Chondrocyte (in vitro differentiated cells): ENCODE measurements around the gene SYTL3. TPM values are rescaled to one million over a fixed set of nuclear protein-coding genes. Genes with fewer than 3 reads are reported as not detected.

Source experiments
- DNase-seq: peaks from one replicate; pipeline ENCODE4 v3.0.0; 2021; ENCODE audit warnings: mixed read lengths, low spot score
- H3K27ac Mint-ChIP-seq: one replicate; pipeline ENCODE4 v1.8.0; 2021; ENCODE audit warnings: mild to moderate bottlenecking, moderate library complexity, mixed read lengths; ENCODE audit not compliant: unreplicated experiment
- H3K27me3 Mint-ChIP-seq: 2 replicates; pipeline ENCODE4 v1.8.0; 2021; ENCODE audit warnings: low read depth, mixed read lengths
- H3K36me3 Mint-ChIP-seq: 2 replicates; pipeline ENCODE4 v1.8.0; 2021; ENCODE audit warnings: low read depth, mixed read lengths
- H3K4me1 Mint-ChIP-seq: 2 replicates; pipeline ENCODE4 v1.8.0; 2021; ENCODE audit warnings: low read depth, mild to moderate bottlenecking, mixed read lengths
- H3K4me3 Mint-ChIP-seq: one replicate; pipeline ENCODE4 v1.8.0; 2021; ENCODE audit warnings: mild to moderate bottlenecking, moderate library complexity, mixed read lengths; ENCODE audit not compliant: unreplicated experiment
- H3K9me3 Mint-ChIP-seq: 2 replicates; pipeline ENCODE4 v1.8.0; 2021; ENCODE audit warnings: low read depth, mixed read lengths
- total RNA-seq: library from RNA; stranded (reverse); gene quantifications from 3 replicates; pipeline ENCODE4 v1.2.1, GENCODE V29; 2021
- TF ChIP-seq, protein P1 (sequence below): fragments of 200-600 bp; sonication (generic); IDR thresholded peaks from 2 replicates; pipeline ENCODE4 v1.5.0; 2021; ENCODE audit warnings: antibody characterized with exemption, mild to moderate bottlenecking, moderate library complexity

The SYTL3 gene
- total RNA-seq, 1 donor from 2014 or later: 1.4 TPM

DNA sequence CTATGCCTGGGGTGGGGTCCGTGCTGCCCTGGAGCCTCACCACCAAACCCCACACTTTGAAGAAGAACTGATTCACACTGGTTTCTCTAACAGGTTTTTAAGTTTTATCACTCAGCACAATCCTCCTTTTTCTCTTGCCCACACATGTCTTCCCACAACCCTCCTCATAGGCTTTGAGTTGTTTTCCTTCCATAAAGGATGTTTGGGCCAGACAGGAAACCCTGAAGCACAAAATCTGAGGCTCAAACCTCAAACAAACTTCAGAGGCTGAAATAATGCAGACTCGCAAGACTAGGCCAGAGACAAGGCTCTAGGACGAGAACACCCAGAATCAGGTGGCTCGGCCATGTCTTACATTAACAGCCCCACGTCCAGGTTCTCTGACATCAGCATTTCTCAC is 134.0 kb downstream of the SYTL3 start:
- Mint-ChIP-seq H3K36me3 (peaks cover 37% of the 10 kb centered on the region), H3K4me3 (no peak overlapping the region), H3K27ac (no peak overlapping the region), H3K9me3 (no peaks in the 10 kb centered on the region), H3K4me1 (peaks cover 8% of the 10 kb centered on the region), H3K27me3 (no peaks in the 10 kb centered on the region)
- DNase-seq: no peak
- TF ChIP-seq, protein P1, sequence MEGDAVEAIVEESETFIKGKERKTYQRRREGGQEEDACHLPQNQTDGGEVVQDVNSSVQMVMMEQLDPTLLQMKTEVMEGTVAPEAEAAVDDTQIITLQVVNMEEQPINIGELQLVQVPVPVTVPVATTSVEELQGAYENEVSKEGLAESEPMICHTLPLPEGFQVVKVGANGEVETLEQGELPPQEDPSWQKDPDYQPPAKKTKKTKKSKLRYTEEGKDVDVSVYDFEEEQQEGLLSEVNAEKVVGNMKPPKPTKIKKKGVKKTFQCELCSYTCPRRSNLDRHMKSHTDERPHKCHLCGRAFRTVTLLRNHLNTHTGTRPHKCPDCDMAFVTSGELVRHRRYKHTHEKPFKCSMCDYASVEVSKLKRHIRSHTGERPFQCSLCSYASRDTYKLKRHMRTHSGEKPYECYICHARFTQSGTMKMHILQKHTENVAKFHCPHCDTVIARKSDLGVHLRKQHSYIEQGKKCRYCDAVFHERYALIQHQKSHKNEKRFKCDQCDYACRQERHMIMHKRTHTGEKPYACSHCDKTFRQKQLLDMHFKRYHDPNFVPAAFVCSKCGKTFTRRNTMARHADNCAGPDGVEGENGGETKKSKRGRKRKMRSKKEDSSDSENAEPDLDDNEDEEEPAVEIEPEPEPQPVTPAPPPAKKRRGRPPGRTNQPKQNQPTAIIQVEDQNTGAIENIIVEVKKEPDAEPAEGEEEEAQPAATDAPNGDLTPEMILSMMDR: no peak

DNA sequence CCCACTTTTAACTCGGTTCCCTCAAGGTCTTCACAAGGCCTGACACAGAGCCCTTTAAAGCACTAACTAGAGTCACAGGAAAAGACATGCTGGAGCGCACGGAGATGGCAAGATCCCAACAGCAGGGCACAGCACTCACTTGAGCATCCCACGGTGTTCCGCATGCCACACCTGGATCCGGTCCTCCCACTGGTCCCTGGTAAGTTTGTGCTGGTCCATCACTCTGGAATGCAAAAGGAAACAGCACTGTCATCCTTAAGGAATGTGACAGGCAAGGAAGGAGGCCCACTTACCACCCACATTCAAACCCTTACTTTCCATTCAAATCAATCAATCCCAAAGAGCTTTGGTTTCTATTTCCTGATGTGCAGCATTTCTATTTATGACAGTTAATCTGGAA is 134.7 kb downstream of the SYTL3 start:
- H3K36me3 Mint-ChIP-seq: peaks cover 34% of the 10 kb centered on the region
- no peak for DNase-seq

DNA sequence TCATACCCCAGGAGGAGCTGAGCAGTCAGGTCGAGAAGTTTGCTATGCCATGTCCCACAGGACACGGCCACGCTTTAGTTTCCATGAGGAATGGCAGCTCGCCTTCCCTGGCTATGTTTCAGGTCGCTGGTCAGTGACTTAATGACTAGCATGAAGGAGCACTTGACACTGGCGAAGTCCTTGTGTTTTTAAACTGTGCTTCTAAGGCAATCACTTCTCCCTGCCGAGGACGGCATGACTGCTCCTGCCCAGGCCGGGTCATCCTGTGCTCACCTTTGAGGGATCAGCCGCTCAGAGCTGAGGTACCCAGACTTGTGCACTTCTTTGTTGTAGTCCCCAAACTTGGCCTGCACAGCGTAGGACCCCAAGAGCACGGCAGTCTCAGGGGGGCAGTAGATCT is 135.2 kb downstream of the SYTL3 start:
- DNase-seq: no peak
- no peaks in the 10 kb centered on the region for H3K27me3 Mint-ChIP-seq
- H3K9me3 Mint-ChIP-seq: no peaks in the 10 kb centered on the region
- peaks cover 13% of the 10 kb centered on the region for H3K4me1 Mint-ChIP-seq
- TF ChIP-seq, protein P1: no peak
- peaks cover 34% of the 10 kb centered on the region for H3K36me3 Mint-ChIP-seq
- no peak overlapping the region for H3K4me3 Mint-ChIP-seq
- no peak overlapping the region for H3K27ac Mint-ChIP-seq

More for the DNA sequence above, 134.7 kb downstream of the SYTL3 start:
- Mint-ChIP-seq H3K4me1 (peaks cover 8% of the 10 kb centered on the region), H3K27ac (no peak overlapping the region), H3K4me3 (no peak overlapping the region), H3K9me3 (no peaks in the 10 kb centered on the region), H3K27me3 (no peaks in the 10 kb centered on the region)
- TF ChIP-seq, protein P1: no peak

DNA sequence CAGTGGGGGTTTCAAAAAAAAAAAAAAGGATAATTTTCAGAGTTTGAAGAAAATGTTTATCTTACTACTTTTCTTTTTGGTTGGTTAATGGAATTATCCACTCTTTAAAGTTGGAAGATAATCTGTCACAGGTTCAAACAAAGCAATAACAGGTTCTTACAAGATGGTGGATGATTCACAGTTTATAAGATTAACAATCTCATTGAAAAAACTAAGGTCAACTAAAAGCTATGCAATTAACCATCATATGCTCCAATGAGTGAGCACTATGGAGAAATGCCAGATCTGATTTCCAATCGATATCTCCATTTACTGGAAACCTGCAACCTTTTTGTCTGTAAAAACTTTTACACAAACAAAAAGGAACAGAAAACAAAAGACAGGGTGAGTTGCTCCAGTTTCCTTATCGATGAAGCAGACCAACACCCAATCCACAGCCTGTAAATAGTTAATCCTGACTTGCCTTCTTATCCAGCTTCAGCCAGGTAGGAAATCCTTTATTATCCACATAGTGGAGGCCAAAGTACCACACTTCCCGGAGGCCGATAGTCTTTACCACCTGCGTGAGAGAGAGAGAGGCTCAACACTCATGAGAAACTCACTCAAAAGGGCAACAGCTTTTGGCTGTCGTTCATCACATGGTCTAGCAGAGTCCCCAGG is 136.9 kb downstream of the SYTL3 start:
- no peak overlapping the region for H3K27ac Mint-ChIP-seq
- DNase-seq: no peak
- H3K9me3 Mint-ChIP-seq: no peaks in the 10 kb centered on the region
- peaks cover 20% of the 10 kb centered on the region for H3K4me1 Mint-ChIP-seq
- H3K4me3 Mint-ChIP-seq: no peak overlapping the region
- TF ChIP-seq, protein P1: no peak
- peaks cover 32% of the 10 kb centered on the region for H3K36me3 Mint-ChIP-seq
- no peaks in the 10 kb centered on the region for H3K27me3 Mint-ChIP-seq

DNA sequence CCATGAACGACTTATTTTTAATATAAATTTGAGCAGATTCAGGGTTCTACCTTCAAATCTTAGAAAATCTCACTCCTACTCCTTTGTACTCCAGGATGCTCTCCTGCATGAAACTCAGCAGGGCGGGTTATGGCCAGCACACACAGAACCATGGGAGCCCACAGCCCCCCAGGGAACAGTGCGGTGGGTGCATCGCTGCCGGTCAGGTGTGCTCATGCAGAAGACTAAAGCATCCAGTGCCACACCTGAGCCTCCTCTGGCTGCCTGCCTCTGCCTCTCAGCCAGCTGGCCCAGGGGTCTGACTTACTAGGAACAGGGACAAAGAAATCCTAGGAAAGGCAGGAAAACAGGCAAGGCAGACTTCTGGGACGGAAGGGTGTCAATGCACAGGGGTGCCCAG is 137.5 kb downstream of the SYTL3 start:
- H3K36me3 Mint-ChIP-seq: peaks cover 28% of the 10 kb centered on the region
- H3K27ac Mint-ChIP-seq: no peak overlapping the region
- no peaks in the 10 kb centered on the region for H3K27me3 Mint-ChIP-seq

More for the DNA sequence above, 137.5 kb downstream of the SYTL3 start:
- DNase-seq: no peak
- TF ChIP-seq, protein P1: no peak
- Mint-ChIP-seq H3K9me3 (no peaks in the 10 kb centered on the region), H3K4me1 (peaks cover 20% of the 10 kb centered on the region), H3K4me3 (no peak overlapping the region)
